Tracheal epithelial cell (primary cell): ENCODE data around the gene BUD31. TPM values are rescaled to one million over a fixed set of nuclear protein-coding genes. Genes with fewer than 3 reads are reported as not detected.

Source experiments
- total RNA-seq: library from RNA; depleted of rRNA; stranded (reverse); fragments of >200 nt; gene quantifications from 2 replicates; pipeline ENCODE4 v1.2.1, GENCODE V29; 2014

Gene BUD31
- 108 and 127 TPM in 2 replicates for total RNA-seq

GRCh38 chr7:99408379-99409191, at the start of gene BUD31, which contains the start of gene PDAP1:
Gene BUD31, plus strand, starts transcription at chr7:99408969. Its CDS starts 2,124 bp downstream, at chr7:99411093.
Gene PDAP1, minus strand, starts transcription at chr7:99408597. Its CDS starts 49 bp downstream, at chr7:99408548.

DNA sequence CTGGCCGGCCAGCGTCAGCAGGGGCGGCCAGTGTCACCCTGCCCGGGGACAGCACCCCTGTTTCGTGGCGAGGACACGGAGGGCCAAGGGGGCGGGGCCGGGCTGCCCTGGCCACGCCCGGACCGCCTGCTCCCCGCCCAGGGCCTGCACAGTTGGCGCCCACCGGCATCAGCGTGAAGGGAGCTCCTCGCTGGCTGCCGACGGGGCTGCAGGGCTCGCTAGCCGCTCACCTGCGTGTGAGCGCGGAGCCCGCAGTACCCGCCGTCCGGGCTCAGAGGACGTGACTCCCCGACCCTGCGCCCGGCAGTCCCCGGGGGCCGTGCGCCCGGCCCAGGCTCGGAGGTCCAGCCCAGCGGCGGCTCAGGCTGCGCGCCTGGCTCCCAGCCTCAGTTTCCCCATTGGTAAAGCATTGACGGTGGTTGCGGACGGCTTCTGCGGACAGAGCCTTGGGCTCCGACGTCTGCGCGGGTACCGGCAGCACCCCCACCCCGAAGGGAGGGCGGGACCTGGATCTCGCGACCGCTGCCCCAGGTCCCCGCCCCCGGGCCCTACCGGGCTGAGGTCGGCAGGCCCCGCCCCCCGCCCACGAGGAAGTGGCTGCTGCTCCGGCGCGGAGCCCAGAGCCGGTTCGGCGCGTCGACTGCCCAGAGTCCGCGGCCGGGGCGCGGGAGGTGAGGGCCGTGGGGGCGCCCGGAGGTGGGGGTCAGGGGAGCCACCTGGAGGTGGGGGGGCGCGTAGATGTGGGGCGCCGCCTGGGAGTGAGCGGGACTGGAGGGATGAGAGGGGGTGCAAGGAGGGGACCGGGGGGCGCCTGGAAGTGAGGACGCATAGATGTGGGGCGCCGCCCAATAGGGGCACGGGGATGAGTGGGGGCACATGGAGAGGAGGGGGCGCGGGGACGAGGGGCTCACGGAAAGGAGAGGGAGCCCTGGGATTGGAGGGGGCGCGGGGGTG, 34.4 kb upstream of the BUD31 start, which contains the start of gene ARPC1B:
TSS of gene ARPC1B (plus strand) at position 620 of the 954 bp plus-strand sequence. CDS start 10,985 bp downstream, outside the sequence.

GRCh38 chr7:99438573-99439480, 30.1 kb downstream of the BUD31 start, which contains the start of the genes CPSF4 and PTCD1:
Gene CPSF4, plus strand, starts transcription at chr7:99438943. Its CDS starts 140 bp downstream, at chr7:99439083.
Gene PTCD1, minus strand, starts transcription at chr7:99438798. Its CDS starts 3,556 bp downstream, at chr7:99435242.

Other genes starting within 250 kb of the BUD31 start
- gene KPNA7, start 200.9 kb upstream of the BUD31 start, total RNA-seq = 0.72 and 2.1 TPM in 2 replicates
- under 0.01 and 1.2 TPM in 2 replicates for gene MYH16, start 136.1 kb upstream of the BUD31 start, total RNA-seq
- 271 and 291 TPM in 2 replicates for gene ARPC1A, start 83.1 kb upstream of the BUD31 start, total RNA-seq
- 356 and 357 TPM in 2 replicates for gene ARPC1B, start 34.2 kb upstream of the BUD31 start, total RNA-seq
- 32.0 and 49.9 TPM in 2 replicates for gene PDAP1, start 372 bp upstream of the BUD31 start, total RNA-seq
- 8.0 and 13.4 TPM in 2 replicates for gene PTCD1, start 29.8 kb downstream of the BUD31 start, total RNA-seq
- gene CPSF4, start 30.0 kb downstream of the BUD31 start, total RNA-seq = 36.1 and 41.8 TPM in 2 replicates
- 391 and 494 TPM in 2 replicates for gene ATP5MF, start 57.2 kb downstream of the BUD31 start, total RNA-seq
- gene ZNF789, start 63.9 kb downstream of the BUD31 start, total RNA-seq = 2.6 and 2.7 TPM in 2 replicates
- gene ZNF394, start 91.3 kb downstream of the BUD31 start, total RNA-seq = 24.1 and 30.1 TPM in 2 replicates
- 7.0 and 7.9 TPM in 2 replicates for gene ZKSCAN5, start 95.7 kb downstream of the BUD31 start, total RNA-seq
- 5.8 and 8.7 TPM in 2 replicates for gene FAM200A, start 143.1 kb downstream of the BUD31 start, total RNA-seq
- 30.6 and 52.9 TPM in 2 replicates for gene ZNF655, start 149.7 kb downstream of the BUD31 start, total RNA-seq
- 0.64 and 2.2 TPM in 2 replicates for gene TMEM225B, start 189.3 kb downstream of the BUD31 start, total RNA-seq
- 8.2 and 8.3 TPM in 2 replicates for gene ZSCAN25, start 208.0 kb downstream of the BUD31 start, total RNA-seq